Brain microvascular endothelial cell (primary cell): ENCODE measurements around the gene INHBE.

Experiments
- DNase-seq: peaks from one replicate; pipeline ENCODE4 v3.0.0-alpha.2; 2020
- H3K27ac ChIP-seq: fragments of 250-450 bp; sonication (Bioruptor Pico); 2 replicates; pipeline ENCODE4 v1.5.1; 2020; ENCODE audit warnings: mild to moderate bottlenecking, moderate library complexity
- H3K27me3 ChIP-seq: fragments of 250-450 bp; sonication (Bioruptor Pico); replicated peaks from 2 replicates; pipeline ENCODE4 v1.5.1; 2020; ENCODE audit warnings: mild to moderate bottlenecking
- H3K36me3 ChIP-seq: fragments of 250-450 bp; sonication (Bioruptor Pico); replicated peaks from 2 replicates; pipeline ENCODE4 v1.5.1; 2020; ENCODE audit warnings: mild to moderate bottlenecking
- H3K4me3 ChIP-seq: 2 replicates; pipeline ENCODE4 v1.5.1; 2011; ENCODE audit warnings: low read depth, mild to moderate bottlenecking, control low read depth, low read length, moderate library complexity
- in situ Hi-C: cut with HindIII; loops from 2 replicates; pipeline ENCODE4 v1.10.0; 2017; ENCODE audit warnings: low sequenced_read_pairs, low pct_ligation_motif_present
- TF ChIP-seq, protein P1 (sequence below): IDR thresholded peaks from 2 replicates; pipeline ENCODE4 v1.5.1; 2011; ENCODE audit warnings: low read depth, mild to moderate bottlenecking, moderate library complexity, low read length, control low read depth, inconsistent platforms; ENCODE audit errors: missing control alignments

The INHBE gene

GRCh38 chr12:57470286-57470969, 15.3 kb downstream of the INHBE start:
- DNase-seq = no peak
- Histone ChIP-seq H3K36me3 (no peaks in the 10 kb centered on the region), H3K4me3 (no peak overlapping the region), H3K27me3 (peaks cover 41% of the 10 kb centered on the region), H3K27ac (no peak overlapping the region)
- TF ChIP-seq, protein P1, sequence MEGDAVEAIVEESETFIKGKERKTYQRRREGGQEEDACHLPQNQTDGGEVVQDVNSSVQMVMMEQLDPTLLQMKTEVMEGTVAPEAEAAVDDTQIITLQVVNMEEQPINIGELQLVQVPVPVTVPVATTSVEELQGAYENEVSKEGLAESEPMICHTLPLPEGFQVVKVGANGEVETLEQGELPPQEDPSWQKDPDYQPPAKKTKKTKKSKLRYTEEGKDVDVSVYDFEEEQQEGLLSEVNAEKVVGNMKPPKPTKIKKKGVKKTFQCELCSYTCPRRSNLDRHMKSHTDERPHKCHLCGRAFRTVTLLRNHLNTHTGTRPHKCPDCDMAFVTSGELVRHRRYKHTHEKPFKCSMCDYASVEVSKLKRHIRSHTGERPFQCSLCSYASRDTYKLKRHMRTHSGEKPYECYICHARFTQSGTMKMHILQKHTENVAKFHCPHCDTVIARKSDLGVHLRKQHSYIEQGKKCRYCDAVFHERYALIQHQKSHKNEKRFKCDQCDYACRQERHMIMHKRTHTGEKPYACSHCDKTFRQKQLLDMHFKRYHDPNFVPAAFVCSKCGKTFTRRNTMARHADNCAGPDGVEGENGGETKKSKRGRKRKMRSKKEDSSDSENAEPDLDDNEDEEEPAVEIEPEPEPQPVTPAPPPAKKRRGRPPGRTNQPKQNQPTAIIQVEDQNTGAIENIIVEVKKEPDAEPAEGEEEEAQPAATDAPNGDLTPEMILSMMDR = no peak
- in situ Hi-C loops = no loop called here

DNA sequence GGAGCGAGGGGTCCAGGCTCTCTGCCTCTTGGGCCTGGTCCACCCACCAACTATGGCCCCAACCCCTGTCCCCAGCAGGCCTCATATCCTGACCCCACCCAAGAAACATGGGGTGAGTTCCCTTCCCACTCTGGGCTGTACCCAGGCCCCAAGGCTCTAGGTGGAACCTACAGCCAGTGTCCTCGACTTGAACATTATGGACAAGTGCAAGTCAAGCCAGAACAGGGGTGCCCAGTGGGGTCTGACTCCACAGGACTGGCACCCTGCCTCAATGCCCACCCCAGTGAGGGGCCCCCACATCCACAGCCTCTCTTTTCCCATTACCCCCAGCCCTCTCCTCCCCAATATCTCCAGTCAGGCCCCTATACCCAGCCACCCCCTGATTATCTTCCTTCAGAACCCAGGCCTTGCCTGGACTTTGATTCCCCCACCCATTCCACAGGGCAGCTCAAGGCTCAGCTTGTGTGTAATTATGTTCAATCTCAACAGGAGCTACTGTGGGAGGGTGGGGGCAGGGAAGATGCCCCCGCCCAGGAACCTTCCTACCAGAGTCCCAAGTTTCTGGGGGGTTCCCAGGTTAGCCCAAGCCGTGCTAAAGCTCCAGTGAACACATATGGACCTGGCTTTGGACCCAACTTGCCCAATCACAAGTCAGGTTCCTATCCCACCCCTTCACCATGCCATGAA, 16.0 kb downstream of the INHBE start:
- in situ Hi-C loops = no loop called here
- Histone ChIP-seq H3K36me3 (no peaks in the 10 kb centered on the region), H3K4me3 (no peak overlapping the region), H3K27me3 (peaks cover 45% of the 10 kb centered on the region), H3K27ac (no peak overlapping the region)
- TF ChIP-seq, protein P1 = no peak
- DNase-seq = no peak

DNA sequence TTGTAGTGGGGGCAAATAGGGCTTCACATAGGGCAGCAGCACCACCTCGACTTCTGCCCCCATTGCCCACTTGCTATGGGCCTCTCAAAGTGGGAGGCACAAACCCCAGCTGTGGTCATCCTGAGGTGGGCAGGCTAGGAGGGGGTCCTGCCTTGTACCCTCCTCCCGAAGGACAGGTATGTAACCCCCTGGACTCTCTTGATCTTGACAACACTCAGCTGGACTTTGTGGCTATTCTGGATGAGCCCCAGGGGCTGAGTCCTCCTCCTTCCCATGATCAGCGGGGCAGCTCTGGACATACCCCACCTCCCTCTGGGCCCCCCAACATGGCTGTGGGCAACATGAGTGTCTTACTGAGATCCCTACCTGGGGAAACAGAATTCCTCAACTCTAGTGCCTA, 16.6 kb downstream of the INHBE start:
- H3K27ac ChIP-seq = no peak overlapping the region
- H3K4me3 ChIP-seq = no peak overlapping the region
- TF ChIP-seq, protein P1 = no peak
- no peaks in the 10 kb centered on the region for H3K36me3 ChIP-seq
- in situ Hi-C loops = no loop called here
- peaks cover 48% of the 10 kb centered on the region for H3K27me3 ChIP-seq
- DNase-seq = no peak

DNA sequence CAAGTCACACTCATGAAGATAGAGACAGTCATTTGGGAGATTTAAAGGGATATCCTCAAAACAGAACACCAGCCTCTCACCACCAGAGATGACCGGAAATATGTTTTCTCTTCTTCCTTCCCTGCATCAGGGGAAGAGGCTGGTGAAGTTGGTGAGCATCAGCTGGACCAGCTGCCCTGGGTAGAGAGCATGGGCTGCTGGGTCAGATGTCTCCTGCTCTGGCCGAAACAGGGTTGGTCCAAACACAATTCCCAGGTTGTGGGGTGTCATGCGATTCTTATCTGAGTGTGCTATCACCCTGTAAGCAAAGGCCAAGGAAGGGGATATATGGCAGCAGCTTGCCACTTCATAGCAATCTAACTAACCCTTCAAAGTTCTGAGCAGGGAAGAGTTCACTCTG, 17.3 kb downstream of the INHBE start:
- TF ChIP-seq, protein P1 = no peak
- in situ Hi-C loops = no loop called here
- H3K36me3 ChIP-seq = no peaks in the 10 kb centered on the region
- no peak overlapping the region for H3K27ac ChIP-seq
- H3K4me3 ChIP-seq = no peak overlapping the region
- DNase-seq = no peak
- H3K27me3 ChIP-seq = peaks cover 48% of the 10 kb centered on the region

GRCh38 chr12:57473392-57473791, 18.3 kb downstream of the INHBE start:
- Histone ChIP-seq H3K27me3 (peaks cover 48% of the 10 kb centered on the region), H3K36me3 (no peaks in the 10 kb centered on the region), H3K27ac (no peak overlapping the region), H3K4me3 (no peak overlapping the region)
- in situ Hi-C loops = no loop called here
- DNase-seq = no peak
- TF ChIP-seq, protein P1 = no peak
